Transverse colon (tissue), 4 donors: Measurements from ENCODE around the gene TCAP. TPM values are rescaled to one million over a fixed set of nuclear protein-coding genes. Genes with fewer than 3 reads are reported as not detected.

ENCODE experiments used
- DNase-seq: peaks from one replicate; pipeline ENCODE4 v3.0.0-alpha.2; 2019
- H3K27ac ChIP-seq, 4 donors: fragments of 200-600 bp; sonication (generic); 2 replicates each; pipeline ENCODE4 v1.5.1; 2016 to 2018; ENCODE audit warnings: inconsistent platforms in 4 of 4
- H3K27me3 ChIP-seq: fragments of 200-600 bp; sonication (generic); 2 replicates; pipeline ENCODE4 v1.5.1; 2017; ENCODE audit warnings: inconsistent platforms
- H3K36me3 ChIP-seq, 4 donors: fragments of 200-600 bp; sonication (generic); 2 replicates each; pipeline ENCODE4 v1.5.1; 2017 to 2019; ENCODE audit warnings: inconsistent platforms in 4 of 4
- H3K4me1 ChIP-seq, 4 donors: fragments of 200-600 bp; sonication (generic); 2 replicates each; pipeline ENCODE4 v1.5.1; 2017 to 2020; ENCODE audit warnings: inconsistent platforms in 4 of 4
- H3K4me3 ChIP-seq, 4 donors: fragments of 200-600 bp; sonication (generic); 1 replicate in 1 of 4; 2 replicates in 3 of 4; pipeline versions ENCODE4 v1.5.1 to v1.6.1; 2017 to 2019; ENCODE audit warnings: inconsistent platforms in 4 of 4
- H3K9me3 ChIP-seq, 2 donors: fragments of 200-600 bp; sonication (generic); 2 replicates each; pipeline ENCODE4 v1.5.1; 2017 to 2019; ENCODE audit warnings: inconsistent platforms in 2 of 2
- CTCF ChIP-seq, 5 experiments: fragments of 200-600 bp in 3 of 5; fragments of 450-650 bp in 2 of 5; sonication (generic) in 3 of 5; IDR thresholded peaks; 1 replicate in 2 of 5; 2 replicates in 3 of 5; pipeline ENCODE4 v1.5.1; 2016 to 2017; ENCODE audit warnings: antibody characterized with exemption in 5 of 5, inconsistent platforms in 3 of 5, mild to moderate bottlenecking in 2 of 5, moderate library complexity in 1 of 5
- EP300 ChIP-seq: sonication (generic); formaldehyde crosslinking; IDR thresholded peaks from one replicate; pipeline ENCODE4 v1.6.1; 2017; ENCODE audit warnings: antibody characterized with exemption, low read depth
- POLR2A ChIP-seq: fragments of 450-650 bp; IDR thresholded peaks from one replicate; pipeline ENCODE4 v1.6.1; 2016; ENCODE audit warnings: antibody characterized with exemption, mild to moderate bottlenecking, moderate library complexity
- POLR2AphosphoS5 ChIP-seq, 3 donors: sonication (generic); formaldehyde crosslinking; IDR thresholded peaks; one replicate each; pipeline ENCODE4 v1.6.1; 2016; ENCODE audit warnings: antibody characterized with exemption in 3 of 3
- WGBS, 2 donors: methylation state at CpG; one replicate each; pipeline ENCODE4 v1.1.5; 2018; ENCODE audit warnings: low coverage in 1 of 2; 5-methylcytosine and 5-hydroxymethylcytosine counted together
- in situ Hi-C, 4 donors: fragments of 200-750 bp; cut with MboI; loops; one replicate each; pipeline versions ENCODE4 v1.15.0 to v1.15.1; 2017; ENCODE audit warnings: low sequenced_read_pairs in 3 of 4, low pct_ligation_motif_present in 1 of 4, low pct_unique_long_range_greater_than_20kb in 1 of 4
- intact Hi-C: fragments of 100-400 bp; cut with DNase I; formaldehyde crosslinking; loops from one replicate; pipeline ENCODE4 v1.15.1; 2023; ENCODE audit warnings: low total_unique reads
- total RNA-seq, 4 donors: library from RNA; depleted of rRNA; stranded (reverse); fragments of >200 nt; gene quantifications; one replicate each; pipeline ENCODE4 v1.1.0, GENCODE V29; 2016

The TCAP gene
- total RNA-seq, 4 donors from 2014 or later: 0.64 to 1.9 TPM; not detected in 2

GRCh38 chr17:39617446-39618245 lies 47.5 kb upstream of the TCAP start:
- Histone ChIP-seq H3K36me3 (no peaks in the 10 kb centered on the region), H3K27me3 (peaks cover 37% of the 10 kb centered on the region), H3K4me3 (peak overlapping the region; percentile 44 to 62 (median 51)), H3K4me1 (peaks cover 9 to 18% (median 16%) of the 10 kb centered on the region in 4 donors), H3K9me3 (no peaks in the 10 kb centered on the region), H3K27ac (peak overlapping the region; percentile 43 to 77 (median 74))
- peak; percentile 83 for DNase-seq
- intact Hi-C loops (no loop called here), in situ Hi-C loops (loop anchor here in 1 of 4 donors (10.0 kb wide), 1 partner anchor 137 kb away; no protein-coding TSS in a partner anchor)
- 2% methylated on average over 29 of the region's 79 CpGs; no CpG with 5 or more reads in 1 of the 2 donors for WGBS, 2 donors
- TF ChIP-seq POLR2A (no peak), EP300 (no peak), CTCF (IDR thresholded peaks at IDR 0.05) (no peak), POLR2AphosphoS5 (IDR thresholded peaks at IDR 0.05) (peak in 2 of 3 donors; percentile 26 to 34)

DNA sequence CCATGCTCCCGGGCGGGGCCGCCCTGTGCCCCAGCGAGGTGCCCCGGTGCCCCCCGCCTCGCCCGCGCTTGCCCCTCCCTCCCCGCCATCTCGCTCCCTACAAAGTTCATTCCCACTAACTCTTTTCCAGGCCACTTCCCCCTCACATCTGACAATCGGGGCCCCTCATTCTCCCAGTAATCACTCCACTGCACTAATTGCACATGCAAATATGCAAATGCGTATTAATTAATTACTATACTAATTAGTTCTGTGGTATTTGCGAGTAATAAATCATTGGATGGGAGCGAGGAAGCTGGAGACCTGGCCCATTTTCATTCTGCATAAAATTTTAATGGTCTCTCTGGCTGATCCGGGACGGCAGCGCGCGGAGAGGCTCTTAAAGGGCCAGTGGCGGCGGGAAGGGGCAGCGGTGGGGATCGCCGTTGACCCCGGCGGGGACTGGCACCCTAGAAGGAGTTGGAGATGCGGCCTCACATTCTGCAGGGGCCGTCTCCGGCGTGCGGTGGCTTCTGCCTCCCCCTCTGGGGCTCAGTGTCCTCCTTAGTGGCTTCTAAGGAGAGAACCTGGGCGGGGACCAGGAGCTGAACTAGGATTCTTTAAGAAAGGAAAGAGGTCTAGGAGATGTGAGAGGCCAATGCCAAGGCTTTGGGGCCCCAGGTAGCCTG lies 46.8 kb upstream of the TCAP start:
- in situ Hi-C loops (loop anchor here in 1 of 4 donors (10.0 kb wide), 1 partner anchor 136 kb away; no protein-coding TSS in a partner anchor), intact Hi-C loops (no loop called here)
- Histone ChIP-seq H3K9me3 (no peaks in the 10 kb centered on the region), H3K36me3 (no peaks in the 10 kb centered on the region), H3K4me1 (peaks cover 9 to 22% (median 21%) of the 10 kb centered on the region in 4 donors), H3K27ac (peak overlapping the region; percentile 43 to 77 (median 74)), H3K4me3 (peak overlapping the region; percentile 44 to 62 (median 51)), H3K27me3 (peaks cover 29% of the 10 kb centered on the region)
- peak; percentile 34 for DNase-seq
- TF ChIP-seq POLR2A (no peak), POLR2AphosphoS5 (IDR thresholded peaks at IDR 0.05) (no peak), CTCF (IDR thresholded peaks at IDR 0.05) (no peak), EP300 (no peak)
- 2 to 5% methylated on average over 9 to 33 of the region's 33 CpGs for WGBS, 2 donors

DNA sequence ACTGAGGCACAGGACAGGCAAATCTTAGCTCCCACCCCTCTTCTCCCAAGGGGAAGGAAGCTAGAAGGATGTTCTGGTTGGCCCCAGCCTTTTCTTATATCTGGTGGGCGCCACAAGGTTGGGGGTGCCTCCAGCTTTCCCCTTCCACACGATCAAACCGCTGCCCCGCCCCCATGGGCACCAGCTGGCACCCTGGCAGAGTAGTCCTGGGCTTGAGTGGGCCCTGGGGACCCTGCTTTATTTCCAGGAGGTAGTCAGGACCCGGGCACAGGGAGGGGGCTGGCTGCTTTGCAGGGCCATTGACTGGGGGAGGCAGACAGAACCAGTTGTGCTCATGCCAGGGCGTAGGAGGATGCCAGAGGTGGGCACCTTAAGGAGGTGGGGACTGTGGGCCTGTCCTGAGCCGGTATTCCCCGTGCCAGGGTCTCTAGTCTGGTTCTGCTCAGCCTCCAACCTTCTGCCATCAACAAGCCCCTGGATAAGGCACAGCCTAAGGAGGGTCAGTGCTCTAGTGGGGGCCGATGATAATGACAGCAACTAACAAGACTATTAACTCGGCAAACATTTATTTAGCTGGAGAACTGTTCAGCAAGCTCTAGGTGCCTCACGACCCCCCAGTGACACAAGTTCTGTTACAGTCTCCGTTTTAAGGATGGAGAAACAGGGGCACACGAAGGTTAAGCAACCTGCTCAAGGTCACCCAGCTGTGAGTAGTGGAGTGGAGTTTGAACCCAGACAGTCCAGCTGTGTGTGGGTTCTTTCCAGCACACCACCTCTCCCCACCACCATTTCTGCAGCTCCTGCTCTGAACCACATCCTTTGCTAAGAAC lies 46.0 kb upstream of the TCAP start:
- TF ChIP-seq POLR2AphosphoS5 (IDR thresholded peaks at IDR 0.05) (no peak), EP300 (no peak), CTCF (IDR thresholded peaks at IDR 0.05) (no peak), POLR2A (no peak)
- Histone ChIP-seq H3K4me1 (peaks cover 14 to 29% (median 27%) of the 10 kb centered on the region in 4 donors), H3K36me3 (no peaks in the 10 kb centered on the region), H3K9me3 (no peaks in the 10 kb centered on the region), H3K27ac (no peak overlapping the region), H3K27me3 (peaks cover 27% of the 10 kb centered on the region), H3K4me3 (peak overlapping the region in 1 of 4 donors; percentile 44)
- no peak for DNase-seq
- in situ Hi-C loops: loop anchor here in 1 of 4 donors (10.0 kb wide), 1 partner anchor 136 kb away; no protein-coding TSS in a partner anchor
- WGBS, 2 donors: 51% methylated on average over 13 of the region's 13 CpGs; no CpG with 5 or more reads in 1 of the 2 donors
- intact Hi-C loops: no loop called here
